HG03103 (cell line): ENCODE results near the gene KRT32.

Experiments
- ATAC-seq: cut with Tn5 transposase; IDR thresholded peaks from one replicate; pipeline ENCODE4 v1.9.1; 2021; ENCODE audit warnings: low read depth; ENCODE audit not compliant: unreplicated experiment

Gene KRT32

DNA sequence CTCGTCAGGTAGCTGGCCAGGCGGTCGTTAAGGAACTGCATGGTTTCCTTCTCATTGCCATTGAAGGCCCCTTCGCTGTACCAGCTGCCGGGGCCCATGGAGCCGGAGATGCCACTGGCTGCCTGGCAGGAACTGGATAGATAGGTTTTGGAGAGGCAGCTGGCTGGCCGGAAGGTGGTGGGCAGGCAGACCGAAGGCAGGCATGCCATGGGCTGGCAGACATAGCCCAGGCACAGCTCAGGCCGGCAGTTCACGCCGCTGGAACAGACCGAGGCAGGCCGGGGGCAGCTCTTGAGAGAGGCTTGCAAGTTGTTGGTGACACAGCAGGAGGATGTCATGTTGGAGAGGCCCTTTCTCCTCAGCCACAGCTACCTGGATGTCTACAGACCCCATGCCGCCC is at the start of gene KRT32:
KRT32 (minus strand) TSS at position 399 of the 400 bp plus-strand sequence; CDS start at position 338, 61 bp downstream.
- no peak for ATAC-seq

DNA sequence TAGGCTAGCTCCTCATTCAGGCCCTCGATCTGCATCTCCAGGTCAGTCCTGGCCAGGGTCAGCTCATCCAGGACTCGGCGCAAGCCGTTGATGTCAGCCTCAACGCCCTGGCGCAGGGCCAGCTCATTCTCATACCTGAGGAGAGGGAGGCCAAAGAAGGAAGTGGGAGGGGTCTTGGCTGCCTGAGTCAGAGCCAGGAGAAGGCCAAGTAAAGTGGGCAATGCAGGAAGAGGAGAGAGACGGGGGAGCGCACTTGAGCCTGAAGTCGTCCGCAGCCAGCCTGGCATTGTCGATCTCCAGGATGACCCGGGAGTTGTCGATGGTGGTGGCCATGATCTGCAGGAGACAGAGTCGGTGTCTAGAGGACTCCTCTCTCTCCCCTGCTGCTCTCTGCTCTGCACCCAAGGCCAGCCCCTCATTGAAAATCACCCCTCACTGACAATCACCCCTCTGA is 49.7 kb upstream of the KRT32 start:
- no peak for ATAC-seq

DNA sequence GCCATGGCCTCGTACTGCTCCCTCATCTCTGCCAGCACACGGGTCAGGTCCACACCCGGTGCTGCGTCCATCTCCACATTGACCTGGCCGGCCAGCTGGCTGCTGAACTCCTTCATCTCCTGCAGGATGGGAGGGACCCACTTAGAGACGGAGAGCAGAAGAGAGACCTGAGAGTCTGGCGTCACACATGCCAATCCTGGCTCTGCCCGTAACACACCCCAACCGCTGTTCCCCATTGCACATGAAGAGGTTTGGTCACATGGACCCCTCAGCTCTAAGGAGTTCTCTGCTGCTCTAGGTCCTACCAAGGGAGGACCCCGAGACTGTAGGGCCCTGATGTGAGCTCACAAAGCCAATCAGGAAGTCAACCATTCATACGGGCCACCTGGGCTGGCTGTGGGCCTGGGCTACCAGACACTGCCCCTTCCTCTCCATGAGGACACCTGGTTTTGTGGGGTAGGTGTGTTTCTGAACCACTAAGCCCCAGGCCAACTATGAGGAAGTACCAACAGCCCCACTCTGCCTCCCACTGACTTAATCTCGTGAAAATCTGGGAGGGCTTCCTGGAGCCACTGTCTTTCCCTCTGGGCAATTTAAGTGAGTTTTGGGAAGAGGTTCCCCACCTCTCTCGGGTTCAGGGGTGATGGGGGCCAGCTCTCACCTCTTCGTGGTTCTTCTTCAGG is 49.1 kb upstream of the KRT32 start:
- no peak for ATAC-seq

DNA sequence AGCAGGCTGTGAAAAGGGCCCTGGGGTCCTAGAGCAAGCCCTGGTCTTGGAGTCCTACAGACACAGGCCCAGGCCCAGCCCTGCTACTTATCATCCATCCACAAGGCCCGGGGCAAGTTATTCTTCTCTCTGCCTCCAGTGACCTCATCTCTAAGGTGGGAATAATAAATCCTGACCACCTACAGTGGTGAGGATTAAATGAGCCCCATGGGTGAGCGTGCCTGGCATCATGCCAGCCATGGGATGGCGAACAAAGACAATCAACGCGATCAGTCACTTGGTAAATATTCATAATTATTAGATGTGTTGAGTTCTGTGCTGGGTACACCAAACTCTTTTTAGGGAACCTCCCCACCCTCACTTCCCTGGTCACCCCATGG is 46.0 kb upstream of the KRT32 start:
- no peak for ATAC-seq

DNA sequence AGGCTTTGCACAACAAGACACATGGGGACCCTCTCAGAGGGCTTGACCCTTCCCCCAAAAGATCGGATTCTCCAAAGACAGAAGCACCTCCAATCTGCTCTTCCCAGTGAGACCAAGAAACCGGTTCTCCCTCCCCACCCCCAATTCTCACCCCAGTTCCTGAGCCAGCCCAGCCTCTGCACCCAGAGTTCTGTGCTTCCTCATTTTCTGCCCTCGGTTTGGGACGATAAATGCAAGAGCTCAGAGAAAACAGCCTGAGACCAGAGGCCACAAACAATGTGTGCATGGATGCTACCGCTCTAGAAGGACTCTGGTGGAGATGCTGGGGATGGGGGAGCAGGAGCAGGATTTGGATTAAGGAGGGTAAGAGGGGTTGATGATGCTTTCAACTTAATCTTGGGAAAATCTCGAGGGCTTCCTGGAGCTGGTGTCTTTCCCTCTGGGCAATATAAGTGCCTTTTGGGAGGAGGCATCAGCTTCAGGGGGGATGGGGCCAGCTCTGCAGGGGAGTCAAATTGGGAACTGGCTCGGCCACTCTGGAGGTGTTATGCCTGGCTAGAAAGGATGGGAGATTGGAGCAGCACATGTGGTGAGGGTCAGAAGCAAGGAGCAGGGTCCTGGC is 45.5 kb upstream of the KRT32 start:
- no peak for ATAC-seq

DNA sequence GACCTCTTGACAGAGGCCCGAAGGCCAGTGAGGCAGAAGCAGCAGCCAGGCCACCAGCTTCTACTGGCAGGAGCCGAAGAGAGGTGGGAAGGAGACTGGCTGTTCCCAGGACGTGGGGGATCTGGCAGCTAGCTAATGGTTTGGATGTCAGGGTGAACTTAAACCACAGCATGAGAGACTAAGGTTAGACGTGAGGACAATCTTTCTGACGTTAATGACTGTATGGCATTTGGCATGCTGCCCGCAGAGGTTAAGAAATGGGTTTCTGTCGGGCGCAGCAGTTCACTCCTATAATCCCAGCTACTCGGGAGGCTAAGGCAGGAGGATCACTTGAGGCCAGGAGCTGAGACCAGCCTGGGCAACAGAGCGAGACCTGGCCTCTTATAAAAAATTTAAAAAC is 44.5 kb upstream of the KRT32 start:
- ATAC-seq = no peak

DNA sequence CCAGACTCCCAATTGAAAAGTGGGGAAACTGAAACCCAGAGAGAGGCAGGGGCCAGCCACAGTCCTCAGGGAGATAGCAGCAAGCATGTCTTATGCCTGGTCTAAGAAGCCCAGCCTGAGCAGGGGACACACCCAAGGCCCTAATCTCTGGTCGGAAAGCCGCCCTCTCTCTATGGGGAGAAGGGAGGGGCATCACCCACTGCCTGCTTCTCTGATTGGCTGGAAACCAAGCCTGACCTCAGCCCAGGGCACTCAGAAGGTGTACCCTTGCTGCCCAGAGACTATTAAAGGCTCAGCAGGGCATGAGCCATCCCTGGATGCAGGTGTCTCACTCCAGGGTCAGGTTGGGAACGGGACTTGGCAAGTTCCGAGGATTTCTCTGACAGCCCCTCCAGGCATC is 43.9 kb upstream of the KRT32 start:
- no peak for ATAC-seq

DNA sequence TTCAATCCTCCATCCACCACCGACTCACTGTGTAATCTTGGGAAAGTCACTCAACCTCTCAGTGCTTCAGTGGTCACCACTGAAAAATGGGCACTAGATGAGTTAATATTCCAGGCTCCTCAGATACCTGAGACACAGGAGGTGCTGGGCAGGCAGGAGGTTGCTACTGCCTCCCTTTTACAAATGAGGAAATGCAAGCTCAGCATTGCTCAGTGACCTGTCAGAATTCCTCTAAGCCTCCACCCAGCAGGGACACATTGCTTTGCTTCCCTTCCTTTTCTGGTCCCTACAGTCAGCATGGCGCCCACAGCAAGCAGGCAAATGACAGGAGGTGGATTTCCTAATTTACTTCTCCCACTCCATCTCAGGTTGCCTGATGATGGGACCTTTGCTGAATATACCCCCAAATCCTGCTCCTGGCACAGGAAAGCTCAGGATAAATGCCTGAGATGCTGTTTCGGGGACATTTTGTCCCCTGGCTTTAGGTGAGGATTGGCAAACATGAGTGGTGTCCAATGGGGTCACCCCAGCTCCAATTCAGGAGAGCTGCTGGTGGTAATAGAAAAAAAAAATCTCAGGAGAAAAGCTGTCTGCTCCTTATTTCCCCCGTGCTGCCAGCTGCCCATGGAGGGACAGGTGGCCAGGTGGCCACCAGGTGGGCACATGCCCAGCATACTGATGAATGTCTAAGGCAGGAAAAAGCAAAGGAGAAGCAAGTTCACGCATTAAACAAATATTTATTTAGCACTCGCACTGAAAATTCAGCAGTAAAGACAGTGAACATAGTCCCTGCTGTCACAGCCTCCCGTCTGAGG is 43.3 kb upstream of the KRT32 start:
- no peak for ATAC-seq

DNA sequence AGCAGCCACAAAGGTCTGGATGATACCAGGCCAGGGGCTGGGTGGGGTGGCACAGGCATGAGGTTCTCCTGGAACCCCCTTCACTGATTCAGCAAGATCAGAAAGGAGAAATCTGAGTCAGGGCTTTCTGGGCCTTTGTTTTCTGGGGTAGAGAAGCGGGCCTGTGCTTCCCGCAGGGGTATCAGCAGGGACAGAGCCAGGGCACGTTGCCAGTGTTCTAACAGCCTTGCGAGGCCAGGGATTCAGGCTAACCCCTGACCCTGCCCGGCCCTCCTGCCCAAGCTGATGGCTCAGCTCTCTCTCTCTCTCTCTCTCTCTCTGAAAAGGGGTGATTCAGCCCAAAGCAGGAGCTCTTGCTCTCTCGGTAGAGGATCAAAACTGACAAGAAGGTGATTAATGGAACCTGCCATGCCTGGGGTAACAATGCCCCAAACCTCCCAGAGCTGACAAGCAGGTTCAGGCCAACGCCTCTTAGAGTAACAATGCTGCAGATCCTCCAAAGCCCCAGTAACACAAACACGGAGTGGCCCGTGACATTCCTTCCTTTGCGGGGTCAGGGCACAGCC is 40.2 kb upstream of the KRT32 start:
- ATAC-seq = no peak

DNA sequence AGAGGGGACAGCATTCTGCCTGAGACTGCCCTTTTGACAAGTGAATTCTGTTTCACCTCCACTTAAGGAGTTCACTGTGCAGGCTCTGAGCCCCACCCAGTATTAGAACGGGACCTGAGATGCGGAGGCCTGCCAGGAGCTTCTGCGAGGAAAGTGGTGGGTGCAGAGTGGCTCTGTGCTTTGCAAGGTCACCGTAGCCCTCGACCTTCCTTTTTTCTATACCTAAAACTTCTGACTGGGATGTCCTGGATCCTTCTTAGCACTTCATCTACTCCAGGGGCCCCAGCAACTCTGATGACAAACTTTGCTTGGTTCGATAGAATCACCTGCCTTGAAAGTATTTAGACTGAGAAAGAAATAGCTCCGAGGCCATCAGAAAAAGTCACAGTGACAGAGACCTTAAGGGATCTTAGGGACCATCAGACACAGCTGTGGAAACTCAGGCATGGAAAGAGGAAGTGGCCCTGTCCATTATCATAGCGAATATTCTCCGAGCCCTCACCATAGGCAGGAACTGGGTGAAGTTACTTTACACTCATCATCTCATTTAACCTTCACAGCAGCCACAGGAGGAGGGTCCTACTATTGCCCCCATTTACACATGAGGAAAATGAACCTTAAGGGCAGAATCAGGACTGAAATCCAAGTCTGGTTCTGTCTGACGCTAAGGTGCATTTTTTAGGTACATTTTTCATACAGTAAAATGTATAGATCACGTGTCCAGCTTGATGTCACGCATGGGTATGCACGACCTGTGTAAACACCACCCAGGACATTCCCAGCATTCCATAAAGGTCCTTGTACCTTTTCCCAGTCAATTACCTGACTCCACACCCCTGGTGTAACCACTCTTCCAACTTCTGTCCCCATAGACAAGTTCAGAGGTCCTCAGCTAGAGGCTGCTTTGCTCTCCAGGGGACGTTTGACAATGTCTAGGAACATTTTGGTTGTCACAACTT is 38.9 kb upstream of the KRT32 start:
- ATAC-seq = no peak

DNA sequence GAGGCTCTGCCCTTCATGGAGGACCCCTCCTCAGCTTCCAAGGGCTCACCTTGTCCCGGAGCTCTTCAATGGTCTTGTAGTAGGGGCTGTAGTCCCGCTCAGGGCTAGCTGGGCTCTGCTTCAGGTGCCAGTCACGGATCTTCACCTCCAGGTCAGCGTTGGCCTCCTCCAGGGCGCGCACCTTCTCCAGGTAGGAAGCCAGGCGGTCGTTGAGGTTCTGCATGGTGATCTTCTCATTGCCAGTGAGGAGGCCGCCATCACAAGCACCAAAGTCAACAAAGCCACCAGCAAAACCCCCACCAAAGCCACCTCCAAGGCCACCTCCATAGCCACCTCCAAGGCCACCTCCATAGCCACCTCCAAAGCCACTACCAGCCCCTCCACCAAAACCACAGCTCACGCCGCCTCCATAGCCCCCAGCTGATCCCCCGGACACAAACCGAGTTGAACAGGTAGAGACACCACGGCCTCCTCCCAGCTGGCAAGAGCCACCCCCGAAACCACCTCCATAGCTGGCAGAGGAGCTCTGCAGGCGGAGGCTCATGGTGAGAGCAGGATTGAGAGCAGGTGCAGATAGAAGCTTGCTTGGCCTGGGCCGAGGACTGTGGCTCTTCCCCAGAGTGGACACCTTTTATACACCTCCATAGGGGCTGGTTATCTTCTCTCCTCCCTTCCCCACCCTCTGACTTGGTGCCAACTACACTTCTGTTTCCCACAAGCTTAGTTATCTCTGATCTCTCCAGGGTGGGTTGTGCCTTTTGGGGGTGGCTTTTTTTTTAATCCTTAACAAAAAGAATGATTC is 38.0 kb upstream of the KRT32 start, which contains the start of gene KRT13:
KRT13 (minus strand) TSS at position 606 of the 802 bp plus-strand sequence; CDS start at position 544, 62 bp downstream.
- no peak for ATAC-seq

DNA sequence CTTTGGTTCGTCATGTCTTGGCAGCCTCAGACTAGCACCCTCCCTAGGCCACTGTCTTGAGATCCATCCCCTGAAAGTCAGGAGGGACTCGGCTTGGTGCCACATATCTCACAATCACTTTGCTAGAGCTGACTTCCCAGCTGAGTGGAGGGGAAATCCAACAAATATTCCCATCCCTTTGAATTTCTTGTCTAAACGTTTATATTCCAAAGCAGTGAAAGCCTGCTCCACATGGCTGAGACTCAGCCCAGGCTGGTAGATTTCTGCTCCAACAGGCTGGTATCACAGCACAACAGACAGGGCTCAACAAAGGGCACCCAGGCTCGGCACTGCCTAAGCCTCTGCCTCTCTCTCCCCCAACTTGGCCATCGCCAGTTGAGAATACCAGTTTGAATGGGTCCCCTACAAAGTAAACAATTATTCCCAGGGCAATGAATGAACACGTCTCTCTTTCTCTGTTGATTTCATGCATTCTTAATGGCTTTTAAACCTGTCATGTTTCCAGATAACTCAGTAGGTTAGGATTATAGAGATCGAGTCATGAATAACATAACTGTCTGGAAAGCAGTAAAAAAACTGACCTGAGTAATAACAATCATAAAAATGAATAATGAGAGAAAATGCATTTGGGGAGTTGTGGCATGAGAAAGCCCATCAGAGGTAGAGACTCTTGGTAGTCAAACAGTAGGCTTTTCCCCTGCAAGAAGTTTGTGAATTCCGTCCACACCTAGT is 37.2 kb upstream of the KRT32 start:
- ATAC-seq = no peak

DNA sequence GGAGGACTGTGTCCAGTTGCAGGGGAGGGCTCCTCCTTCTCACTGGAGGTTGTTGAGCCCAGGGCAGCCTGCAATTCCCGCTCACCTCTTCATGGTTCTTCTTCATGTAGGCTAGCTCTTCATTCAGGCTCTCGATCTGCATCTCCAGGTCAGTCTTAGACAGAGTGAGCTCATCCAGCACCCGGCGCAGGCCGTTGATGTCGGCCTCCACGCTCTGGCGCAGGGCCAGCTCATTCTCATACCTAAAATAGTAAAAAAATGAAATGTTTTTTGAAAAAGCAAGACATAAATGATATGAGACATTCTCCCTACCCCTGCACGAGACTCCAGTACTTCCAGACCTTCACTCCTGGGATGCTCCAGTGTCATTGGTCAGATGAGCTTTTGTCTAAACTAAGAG is 36.0 kb upstream of the KRT32 start:
- ATAC-seq = no peak

DNA sequence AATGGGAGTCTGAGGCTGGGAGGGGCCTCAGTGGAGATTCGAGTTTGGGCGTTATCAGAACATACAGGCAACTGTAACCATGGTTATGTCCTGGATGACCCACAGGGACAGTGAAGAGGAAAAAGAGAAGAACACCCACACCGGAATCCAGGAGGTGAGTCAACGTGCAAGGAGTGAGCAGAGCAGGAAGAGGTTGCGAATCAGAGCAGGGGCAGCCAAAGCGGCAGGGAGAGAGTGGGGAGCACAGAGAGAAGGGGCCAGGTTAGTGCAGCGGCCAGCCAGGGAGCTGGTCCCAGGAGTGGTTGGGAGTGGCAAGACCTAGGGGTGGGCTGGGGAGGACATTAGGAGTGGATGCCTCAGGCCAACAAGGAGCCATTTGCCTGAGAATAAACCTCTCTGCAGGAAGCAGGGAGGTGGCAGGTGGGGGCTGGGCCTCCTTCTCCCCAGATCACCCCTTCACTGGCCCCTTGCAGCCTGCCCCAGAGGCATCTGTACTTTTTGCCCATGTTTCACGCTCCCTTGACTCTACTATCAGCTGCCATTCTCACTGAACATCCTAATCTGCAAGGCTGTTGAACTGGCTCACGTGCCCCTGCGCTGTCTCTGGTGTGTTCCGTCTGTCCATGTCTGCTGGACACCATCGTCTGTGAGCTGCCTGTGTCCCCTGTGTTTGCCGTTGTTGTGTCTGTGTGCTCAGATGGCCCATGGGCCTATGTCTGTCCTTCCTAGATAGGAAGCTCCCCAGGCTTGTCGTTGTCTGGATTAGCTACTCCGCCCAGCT is 33.1 kb upstream of the KRT32 start:
- ATAC-seq = no peak

DNA sequence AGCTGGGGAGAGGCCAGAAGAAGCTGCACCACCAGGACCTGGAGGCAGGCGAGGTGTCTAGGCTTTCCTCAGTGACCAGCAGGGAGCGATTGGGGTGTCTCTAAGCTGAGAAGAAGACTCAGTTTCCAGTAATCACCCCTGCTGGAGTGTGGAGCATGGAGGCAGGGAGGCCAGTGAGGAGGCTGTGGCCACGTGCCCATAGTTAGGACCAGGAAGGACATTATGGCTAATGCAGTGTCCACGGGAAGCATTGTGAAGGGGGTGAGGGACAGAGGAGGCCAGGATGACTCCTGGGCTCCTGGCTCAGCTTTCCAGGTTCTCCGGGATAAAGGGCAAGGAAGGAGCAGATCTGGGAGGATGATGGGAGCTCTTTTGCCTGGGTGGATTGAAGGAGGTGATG is 32.5 kb upstream of the KRT32 start:
- no peak for ATAC-seq

DNA sequence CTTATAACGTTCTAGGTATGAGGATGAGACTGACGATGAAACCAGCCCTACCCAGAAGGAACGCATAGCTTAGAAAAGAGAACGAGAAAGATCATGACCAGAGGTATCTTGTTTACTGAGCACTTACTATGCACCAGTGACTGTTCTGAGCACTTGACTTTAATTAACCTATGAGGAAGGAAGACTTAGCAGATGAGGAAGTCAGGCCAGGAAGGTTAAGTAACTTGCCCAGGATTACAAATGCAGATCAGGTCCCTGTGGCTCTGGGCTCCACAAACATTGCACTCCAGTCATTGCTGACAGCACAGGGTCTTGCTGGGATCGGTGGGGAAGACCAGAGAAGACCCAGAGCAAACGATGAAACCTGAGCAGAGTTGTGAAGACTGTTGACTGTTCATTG is 31.1 kb upstream of the KRT32 start:
- no peak for ATAC-seq

DNA sequence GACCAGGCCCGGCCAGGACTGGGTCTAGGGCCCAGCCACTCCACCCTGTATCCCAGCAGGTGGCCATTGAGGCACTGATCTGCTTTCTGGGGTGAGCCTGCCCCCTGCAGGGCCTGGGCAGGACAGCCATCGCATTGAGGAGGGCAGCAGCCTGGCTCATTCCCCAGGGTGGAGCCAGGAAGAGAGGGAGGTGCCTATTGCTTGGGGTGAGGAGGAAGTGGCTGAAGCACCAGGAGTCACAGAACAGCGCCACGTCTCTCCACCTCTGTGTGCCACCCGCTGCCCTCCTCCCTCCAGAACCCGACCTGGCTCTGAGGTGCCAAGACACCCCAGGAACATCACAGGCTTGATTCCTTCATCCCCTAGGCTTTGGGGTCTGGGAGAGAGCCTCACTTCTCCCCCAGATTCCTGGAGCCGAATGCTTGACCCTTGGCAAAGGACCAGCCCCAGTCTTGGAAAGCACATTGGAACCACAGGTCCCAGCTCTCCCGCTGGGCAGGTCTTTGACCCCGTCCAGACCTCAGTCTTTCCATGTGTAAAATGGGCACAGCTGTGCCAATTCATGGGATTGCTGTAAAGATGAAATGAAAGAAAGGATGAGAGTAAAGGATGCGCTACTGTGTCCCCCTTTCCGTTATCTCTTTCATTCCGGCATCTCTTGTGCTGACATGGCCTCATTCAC is 29.8 kb upstream of the KRT32 start:
- ATAC-seq = no peak
